ENCODE measurements around the gene TRIM62.

TRIM62 gene

GRCh38 chr1:33149453-33150190 lies 32.2 kb downstream of the TRIM62 start:
- Histone ChIP-seq H3K9me3 (no peaks in the 10 kb centered on the region), H3K36me3 (no peaks in the 10 kb centered on the region), H3K4me1 (peaks cover 16% of the 10 kb centered on the region), H3K27me3 (no peaks in the 10 kb centered on the region), H3K4me3 (ENCODE audit: low read depth, low read length) (no peak overlapping the region)
- no peak for TF ChIP-seq CTCF (IDR thresholded peaks at IDR 0.05; ENCODE audit: low read depth, low read length)
- no peak for DNase-seq

- no peak for TF ChIP-seq CTCF (IDR thresholded peaks at IDR 0.05; ENCODE audit: low read depth, low read length)
These were observed 33.2 kb downstream of the TRIM62 start for GRCh38 chr1:33148615-33149014.

GRCh38 chr1:33147997-33148314 lies 33.9 kb downstream of the TRIM62 start:
- Histone ChIP-seq H3K9me3 (no peaks in the 10 kb centered on the region), H3K36me3 (no peaks in the 10 kb centered on the region), H3K4me1 (peaks cover 9% of the 10 kb centered on the region), H3K4me3 (ENCODE audit: low read depth, low read length) (no peak overlapping the region), H3K27me3 (no peaks in the 10 kb centered on the region)
- DNase-seq: peak; percentile 25
- peak; percentile 46 for TF ChIP-seq CTCF (IDR thresholded peaks at IDR 0.05; ENCODE audit: low read depth, low read length)

More at GRCh38 chr1:33148615-33149014, 33.2 kb downstream of the TRIM62 start:
- Histone ChIP-seq H3K27me3 (no peaks in the 10 kb centered on the region), H3K9me3 (no peaks in the 10 kb centered on the region), H3K36me3 (no peaks in the 10 kb centered on the region), H3K4me3 (ENCODE audit: low read depth, low read length) (no peak overlapping the region), H3K4me1 (peaks cover 13% of the 10 kb centered on the region)
- DNase-seq: no peak

- Histone ChIP-seq H3K9me3 (no peaks in the 10 kb centered on the region), H3K4me1 (0 out of 2 replicates have a peak, but pooled peaks cover 6% of the 10 kb centered on the region), H3K27me3 (no peaks in the 10 kb centered on the region), H3K36me3 (no peaks in the 10 kb centered on the region), H3K4me3 (ENCODE audit: low read depth, low read length) (no peak overlapping the region)
- no peak for DNase-seq
- TF ChIP-seq CTCF (IDR thresholded peaks at IDR 0.05; ENCODE audit: low read depth, low read length): no peak
These were observed 34.4 kb downstream of the TRIM62 start for GRCh38 chr1:33147275-33147996.

GRCh38 chr1:33146003-33146402 lies 35.8 kb downstream of the TRIM62 start:
- no peak for DNase-seq
- Histone ChIP-seq H3K36me3 (no peaks in the 10 kb centered on the region), H3K4me1 (no peaks in the 10 kb centered on the region; the same call in 1 of the 2 replicates), H3K4me3 (ENCODE audit: low read depth, low read length) (no peak overlapping the region), H3K9me3 (no peaks in the 10 kb centered on the region), H3K27me3 (no peaks in the 10 kb centered on the region)
- no peak for TF ChIP-seq CTCF (IDR thresholded peaks at IDR 0.05; ENCODE audit: low read depth, low read length)

- DNase-seq: no peak
- no peak for TF ChIP-seq CTCF (IDR thresholded peaks at IDR 0.05; ENCODE audit: low read depth, low read length)
- H3K27me3 ChIP-seq: no peaks in the 10 kb centered on the region
These were observed 38.1 kb downstream of the TRIM62 start for GRCh38 chr1:33143698-33144097.

More at GRCh38 chr1:33143698-33144097, 38.1 kb downstream of the TRIM62 start:
- no peaks in the 10 kb centered on the region for H3K36me3 ChIP-seq
- H3K4me1 ChIP-seq: no peaks in the 10 kb centered on the region; the same call in 1 of the 2 replicates
- no peaks in the 10 kb centered on the region for H3K9me3 ChIP-seq
- H3K4me3 ChIP-seq (ENCODE audit: low read depth, low read length): no peak overlapping the region

All from BE2C (cell line).